SK-N-SH treated with all-trans-retinoic acid at 6 μM for 48 hours (cell line): ENCODE results near the gene GPATCH2L.

ENCODE experiments used
- ATAC-seq: fragments of 200-7000 bp; cut with Tn5 transposase; 3 replicates; pipeline ENCODE4 v1.9.1; 2020; ENCODE audit warnings: mild to moderate bottlenecking, moderate library complexity
- ARNTL ChIP-seq: fragments of 450-650 bp; formaldehyde crosslinking; IDR thresholded peaks from 2 replicates; pipeline ENCODE4 v1.5.0; 2020; ENCODE audit warnings: low read depth, mild to moderate bottlenecking, moderate library complexity, borderline replicate concordance
- CREB5 ChIP-seq: fragments of 250-450 bp; sonication (Bioruptor Pico); IDR thresholded peaks from 2 replicates; pipeline ENCODE4 v1.5.1; 2020; ENCODE audit warnings: low read depth, mild to moderate bottlenecking, moderate library complexity
- CSDC2 ChIP-seq: fragments of 250-450 bp; sonication (Bioruptor Pico); IDR thresholded peaks from 2 replicates; pipeline ENCODE4 v1.5.0; 2020; ENCODE audit warnings: mild to moderate bottlenecking, moderate library complexity
- CSRNP3 ChIP-seq: fragments of 250-450 bp; sonication (Bioruptor Pico); IDR thresholded peaks from 2 replicates; pipeline ENCODE4 v1.5.1; 2021; ENCODE audit warnings: mild to moderate bottlenecking, moderate library complexity
- GLIS3 ChIP-seq: fragments of 250-450 bp; sonication (Bioruptor Pico); IDR thresholded peaks from 2 replicates; pipeline ENCODE4 v1.5.0; 2020; ENCODE audit warnings: mild to moderate bottlenecking, moderate library complexity
- PATZ1 ChIP-seq: fragments of 250-450 bp; sonication (Bioruptor Pico); IDR thresholded peaks from 2 replicates; pipeline ENCODE4 v1.8.0; 2020; ENCODE audit warnings: mild to moderate bottlenecking, moderate library complexity, borderline replicate concordance
- POU6F1 ChIP-seq: fragments of 250-450 bp; sonication (Bioruptor Pico); IDR thresholded peaks from 2 replicates; pipeline ENCODE4 v1.8.0; 2021; ENCODE audit warnings: low read depth, mild to moderate bottlenecking, moderate library complexity, borderline replicate concordance
- TSHZ2 ChIP-seq: fragments of 250-450 bp; sonication (Bioruptor Pico); IDR thresholded peaks from 2 replicates; pipeline ENCODE4 v1.5.0; 2020; ENCODE audit warnings: mild to moderate bottlenecking, moderate library complexity
- ZFP3 ChIP-seq: fragments of 250-450 bp; sonication (Bioruptor Pico); IDR thresholded peaks from 2 replicates; pipeline ENCODE4 v1.5.0; 2020; ENCODE audit warnings: mild to moderate bottlenecking, moderate library complexity
- ZFP30 ChIP-seq: fragments of 450-650 bp; formaldehyde crosslinking; IDR thresholded peaks from 2 replicates; pipeline ENCODE4 v1.5.0; 2022; ENCODE audit warnings: mild to moderate bottlenecking, moderate library complexity
- ZNF565 ChIP-seq: fragments of 450-650 bp; formaldehyde crosslinking; conservative IDR thresholded peaks from 2 replicates; pipeline ENCODE4 v1.5.0; 2020; ENCODE audit warnings: low read depth, mild to moderate bottlenecking, moderate library complexity
- ZNF70 ChIP-seq: fragments of 450-650 bp; formaldehyde crosslinking; IDR thresholded peaks from 2 replicates; pipeline ENCODE4 v1.5.0; 2020; ENCODE audit warnings: mild to moderate bottlenecking, moderate library complexity

GPATCH2L gene

GRCh38 chr14:76253111-76253510 lies 101.4 kb downstream of the GPATCH2L start (continued):
- no peak for TF ChIP-seq POU6F1 (CRISPR knock-in tag)
- no peak for TF ChIP-seq CSDC2 (CRISPR knock-in tag)
- TF ChIP-seq PATZ1 (CRISPR knock-in tag), result no peak
- TF ChIP-seq CREB5 (CRISPR knock-in tag), result no peak
- no peak for TF ChIP-seq ZNF70 (CRISPR knock-in tag)
- no peak for TF ChIP-seq ZNF565 (CRISPR knock-in tag)

GRCh38 chr14:76256545-76256944 lies 104.8 kb downstream of the GPATCH2L start:
- ATAC-seq, result no peak
- TF ChIP-seq TSHZ2 (CRISPR knock-in tag) (no peak), CREB5 (CRISPR knock-in tag) (no peak), ZFP30 (CRISPR knock-in tag) (no peak), ARNTL (CRISPR knock-in tag) (no peak)
- TF ChIP-seq, all 23 proteins: peak for 0

GRCh38 chr14:76257111-76257803 lies 105.5 kb downstream of the GPATCH2L start:
- no peak for TF ChIP-seq ZFP3 (CRISPR knock-in tag)
- no peak for TF ChIP-seq GLIS3 (CRISPR knock-in tag)
- no peak for TF ChIP-seq POU6F1 (CRISPR knock-in tag)
- no peak for TF ChIP-seq PATZ1 (CRISPR knock-in tag)
- TF ChIP-seq CSRNP3 (CRISPR knock-in tag), result no peak
- TF ChIP-seq ZFP30 (CRISPR knock-in tag), result no peak
- ATAC-seq, result no peak
